ENCODE results near the gene AFAP1L1. TPM values are rescaled to one million over a fixed set of nuclear protein-coding genes. Genes with fewer than 3 reads are reported as not detected.

The AFAP1L1 gene
- total RNA-seq, 1 donor from 2014 or later, result not detected

DNA sequence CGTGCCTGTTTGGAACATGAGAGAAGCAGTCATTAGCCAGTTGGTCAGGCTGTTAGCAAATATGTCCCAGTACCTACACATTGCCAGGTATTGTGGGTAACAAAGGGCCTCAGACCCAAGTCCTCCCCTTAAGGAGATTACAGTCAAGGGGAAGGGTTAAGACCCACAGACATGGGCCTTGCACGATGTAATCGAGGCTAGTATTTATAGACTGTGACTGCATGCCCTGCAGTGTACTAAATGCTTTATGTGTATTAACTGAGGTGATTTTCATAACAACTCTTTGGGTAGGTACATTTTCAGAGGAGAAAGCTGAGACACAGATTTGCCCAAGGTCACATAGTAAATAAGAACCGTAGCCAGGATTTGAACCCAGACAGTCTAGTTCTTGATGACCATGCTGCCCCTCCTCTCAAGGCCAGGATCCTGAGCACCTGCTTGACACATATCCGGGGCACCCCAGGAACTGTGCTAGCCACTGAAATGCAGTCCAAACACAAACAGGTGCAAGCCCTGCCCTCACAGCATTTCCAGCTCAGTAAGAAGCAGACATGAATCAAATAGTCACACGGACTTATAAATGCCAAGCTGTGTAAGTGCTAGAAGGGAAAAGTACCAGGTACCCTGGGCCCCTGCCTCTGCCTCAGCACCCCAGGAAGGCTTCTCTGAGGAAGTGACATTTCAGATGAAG is 41.6 kb downstream of the AFAP1L1 start:
- POLR2A ChIA-PET, result interaction anchor here (0.6 kb wide), 1 partner anchor 37 kb away, joined by 3 read pairs; no protein-coding TSS in a partner anchor
- Mint-ChIP-seq H3K4me1 (no peaks in the 10 kb centered on the region), H3K9me3 (no peaks in the 10 kb centered on the region), H3K27me3 (no peaks in the 10 kb centered on the region), H3K27ac (no peak overlapping the region), H3K4me3 (no peak overlapping the region), H3K36me3 (ENCODE audit: low read depth) (no peaks in the 10 kb centered on the region)
- CTCF ChIA-PET, result interaction anchor here (2.3 kb wide), 1 partner anchor 59 kb away, joined by 7 read pairs; no protein-coding TSS in a partner anchor
- intact Hi-C loops (cut with micrococcal nuclease), result no loop called here
- no peak for ATAC-seq (ENCODE audit: low read depth)
- no peak for TF ChIP-seq CTCF (IDR thresholded peaks at IDR 0.05)
- DNase-seq, result no peak

DNA sequence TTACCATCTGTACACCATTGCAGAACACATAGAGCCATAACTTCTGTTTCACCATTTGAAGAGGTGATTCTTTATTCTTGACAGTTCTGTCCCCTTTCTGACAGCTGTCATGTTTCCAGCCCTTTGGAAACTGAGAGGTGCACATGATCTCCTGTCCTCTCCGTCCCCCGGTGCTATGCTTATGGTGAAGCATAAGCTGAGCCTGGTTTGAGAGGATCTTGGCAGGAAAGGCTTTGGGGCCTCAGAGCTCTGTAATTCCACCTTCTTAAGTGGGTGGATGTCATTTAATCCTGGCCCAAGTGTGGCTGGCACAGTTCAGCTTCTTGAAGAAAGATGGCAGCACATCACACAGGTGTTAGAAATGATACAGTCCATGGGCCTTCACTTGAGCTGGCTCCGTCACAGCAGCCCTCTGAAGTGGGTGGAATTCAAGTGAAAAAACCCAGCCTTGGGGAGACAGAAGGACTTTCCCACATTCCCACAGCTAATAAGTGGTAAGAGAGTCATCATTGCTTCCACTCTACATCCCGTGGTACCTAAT is 43.0 kb downstream of the AFAP1L1 start:
- no peak for TF ChIP-seq CTCF (IDR thresholded peaks at IDR 0.05)
- ChIA-PET CTCF (interaction anchor here (1.0 to 2.3 kb wide), 3 partner anchors 16 to 250 kb away, joined by 3 to 8 read pairs (median 7); no protein-coding TSS in a partner anchor), POLR2A (no interaction called here)
- Mint-ChIP-seq H3K9me3 (no peaks in the 10 kb centered on the region), H3K4me3 (no peak overlapping the region), H3K36me3 (ENCODE audit: low read depth) (no peaks in the 10 kb centered on the region), H3K27ac (no peak overlapping the region), H3K4me1 (no peaks in the 10 kb centered on the region), H3K27me3 (no peaks in the 10 kb centered on the region)
- DNase-seq, result no peak
- intact Hi-C loops (cut with micrococcal nuclease), result no loop called here
- no peak for ATAC-seq (ENCODE audit: low read depth)

GRCh38 chr5:149315753-149316152 is 44.1 kb downstream of the AFAP1L1 start:
- TF ChIP-seq CTCF (IDR thresholded peaks at IDR 0.05), result no peak
- no peaks in the 10 kb centered on the region for H3K36me3 Mint-ChIP-seq (ENCODE audit: low read depth)
- no peaks in the 10 kb centered on the region for H3K4me1 Mint-ChIP-seq
- ChIA-PET POLR2A (no interaction called here), CTCF (interaction anchor here (1.7 kb wide), 1 partner anchor 249 kb away, joined by 8 read pairs; no protein-coding TSS in a partner anchor)
- ATAC-seq (ENCODE audit: low read depth) (no peak), DNase-seq (no peak)
- H3K9me3 Mint-ChIP-seq, result no peaks in the 10 kb centered on the region
- no peaks in the 10 kb centered on the region for H3K27me3 Mint-ChIP-seq
- intact Hi-C loops (cut with micrococcal nuclease), result no loop called here
- no peak overlapping the region for H3K27ac Mint-ChIP-seq
- H3K4me3 Mint-ChIP-seq, result no peak overlapping the region

DNA sequence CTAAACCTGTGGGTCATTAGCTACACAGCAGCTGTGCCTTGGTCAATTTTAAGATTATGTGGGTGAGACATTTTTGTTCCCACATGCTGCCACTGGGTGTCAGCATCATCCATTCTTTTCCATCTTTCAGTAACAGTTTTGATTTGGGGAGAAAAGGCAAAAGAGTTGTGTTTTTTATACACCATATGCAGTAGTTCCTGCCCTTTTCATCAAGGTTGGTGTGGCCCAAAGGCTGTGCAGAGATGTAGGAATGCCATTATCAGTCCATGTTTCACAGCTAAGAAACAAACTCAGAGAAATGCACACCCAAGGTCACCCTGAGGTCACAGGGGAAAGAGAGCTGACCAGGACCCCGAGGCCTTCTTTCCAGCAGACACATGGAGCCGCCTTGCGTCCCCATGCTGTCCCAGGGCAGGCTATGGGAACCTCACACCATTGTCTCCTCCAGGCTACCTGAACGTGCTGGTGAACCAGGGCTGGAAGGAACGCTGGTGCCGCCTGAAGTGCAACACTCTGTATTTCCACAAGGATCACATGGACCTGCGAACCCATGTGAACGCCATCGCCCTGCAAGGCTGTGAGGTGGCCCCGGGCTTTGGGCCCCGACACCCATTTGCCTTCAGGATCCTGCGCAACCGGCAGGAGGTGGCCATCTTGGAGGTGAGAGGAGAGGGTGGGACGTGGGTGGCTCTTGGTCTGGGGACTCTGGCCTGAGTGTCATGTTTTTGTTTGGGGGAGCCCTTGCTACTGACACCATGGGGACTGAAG is 45.8 kb downstream of the AFAP1L1 start:
- CTCF ChIA-PET, result interaction anchor here (1.0 to 2.4 kb wide), 10 partner anchors 9 to 300 kb away, joined by 3 to 29 read pairs (median 7); partner anchors contain the start of gene PCYOX1L

More for the DNA sequence above, 45.8 kb downstream of the AFAP1L1 start:
- DNase-seq (no peak), ATAC-seq (ENCODE audit: low read depth) (no peak)
- H3K36me3 Mint-ChIP-seq (ENCODE audit: low read depth), result no peaks in the 10 kb centered on the region
- POLR2A ChIA-PET, result no interaction called here
- H3K27ac Mint-ChIP-seq, result no peak overlapping the region
- no peaks in the 10 kb centered on the region for H3K4me1 Mint-ChIP-seq
- H3K4me3 Mint-ChIP-seq, result no peak overlapping the region
- no peaks in the 10 kb centered on the region for H3K27me3 Mint-ChIP-seq
- no peaks in the 10 kb centered on the region for H3K9me3 Mint-ChIP-seq
- intact Hi-C loops (cut with micrococcal nuclease), result loop anchor here (1.0 kb wide), 5 partner anchors 50 to 301 kb away; no protein-coding TSS in a partner anchor
- TF ChIP-seq CTCF (IDR thresholded peaks at IDR 0.05), result no peak
